Endodermal cell (in vitro differentiated cells): Measurements from ENCODE around the gene GON4L. TPM values are rescaled to one million over a fixed set of nuclear protein-coding genes. Genes with fewer than 3 reads are reported as not detected.
"Not testable (repeated sequence)": the region's sequence is repeated elsewhere in the genome, so short reads cannot be mapped to it uniquely, and the experiment has no call there.

Experiments used
- DNase-seq: peaks from one replicate; pipeline ENCODE4 v3.0.0-alpha.2; 2017
- H3K27ac ChIP-seq: 2 replicates; pipeline ENCODE4 v1.5.1; 2013; ENCODE audit warnings: mild to moderate bottlenecking, low read depth, low read length, moderate library complexity
- H3K27me3 ChIP-seq: 2 replicates; pipeline ENCODE4 v1.6.1; 2013; ENCODE audit warnings: mild to moderate bottlenecking, low read length, moderate library complexity; ENCODE audit not compliant: insufficient read depth, control insufficient read depth, poor library complexity, severe bottlenecking
- H3K36me3 ChIP-seq: 2 replicates; pipeline ENCODE4 v1.7.0; 2013; ENCODE audit warnings: mild to moderate bottlenecking, low read length, moderate library complexity; ENCODE audit not compliant: control insufficient read depth, insufficient read depth
- H3K4me1 ChIP-seq: one replicate; pipeline ENCODE4 v1.7.0; 2013; ENCODE audit warnings: low read length; ENCODE audit not compliant: control insufficient read depth, insufficient read depth
- H3K4me3 ChIP-seq: 2 replicates; pipeline ENCODE4 v1.5.1; 2013; ENCODE audit warnings: mild to moderate bottlenecking, low read length, moderate library complexity
- H3K9ac ChIP-seq: 2 replicates; pipeline ENCODE4 v1.6.1; 2013; ENCODE audit warnings: mild to moderate bottlenecking, low read length, moderate library complexity; ENCODE audit not compliant: poor library complexity, severe bottlenecking; ENCODE audit errors: extremely low read depth
- H3K9me3 ChIP-seq: 2 replicates; pipeline ENCODE4 v1.6.1; 2013; ENCODE audit warnings: mild to moderate bottlenecking, low read length, moderate library complexity; ENCODE audit not compliant: control insufficient read depth
- H3K27ac Mint-ChIP-seq: 2 replicates; pipeline ENCODE4 v1.8.0; 2020; ENCODE audit warnings: mixed read lengths
- H3K27me3 Mint-ChIP-seq: 2 replicates; pipeline ENCODE4 v1.8.0; 2021; ENCODE audit warnings: mild to moderate bottlenecking, mixed read lengths; ENCODE audit not compliant: insufficient read depth
- H3K36me3 Mint-ChIP-seq: 2 replicates; pipeline ENCODE4 v1.8.0; 2020; ENCODE audit warnings: low read depth, mixed read lengths
- H3K4me1 Mint-ChIP-seq: 2 replicates; pipeline ENCODE4 v1.8.0; 2020; ENCODE audit warnings: mixed read lengths
- H3K4me3 Mint-ChIP-seq: 2 replicates; pipeline ENCODE4 v1.8.0; 2020; ENCODE audit warnings: mild to moderate bottlenecking, moderate library complexity, mixed read lengths
- H3K9me3 Mint-ChIP-seq: 2 replicates; pipeline ENCODE4 v1.8.0; 2020; ENCODE audit warnings: mild to moderate bottlenecking, mixed read lengths
- WGBS, 2 experiments: methylation state at CpG; one replicate each; pipeline versions ENCODE4 v1.1.5 to v1.1.7; 2013; ENCODE audit warnings: missing lambda C conversion rate in 2 of 2, mixed read lengths in 1 of 2; ENCODE audit not compliant: insufficient coverage in 1 of 2, insufficient read length in 1 of 2; 5-methylcytosine and 5-hydroxymethylcytosine counted together
- total RNA-seq, 2 donors: library from RNA; stranded (reverse); fragmentation: NEBNext Ultra II Directional in 1 of 2; extraction: Animal tissue kit (Norgen Biotek cat#: 25700) in 1 of 2; gene quantifications; 2 replicates in 1 of 2; 3 replicates in 1 of 2; pipeline ENCODE4 v1.2.1, GENCODE V29; 2021
- TF ChIP-seq, protein P1 (sequence below): fragments of 200-600 bp; sonication (generic); conservative IDR thresholded peaks from 2 replicates; pipeline ENCODE4 v1.5.0; 2021; ENCODE audit warnings: antibody characterized with exemption, mild to moderate bottlenecking

The GON4L gene
- total RNA-seq, 2 donors from 2014 or later: 62.7 to 64.6 TPM

DNA sequence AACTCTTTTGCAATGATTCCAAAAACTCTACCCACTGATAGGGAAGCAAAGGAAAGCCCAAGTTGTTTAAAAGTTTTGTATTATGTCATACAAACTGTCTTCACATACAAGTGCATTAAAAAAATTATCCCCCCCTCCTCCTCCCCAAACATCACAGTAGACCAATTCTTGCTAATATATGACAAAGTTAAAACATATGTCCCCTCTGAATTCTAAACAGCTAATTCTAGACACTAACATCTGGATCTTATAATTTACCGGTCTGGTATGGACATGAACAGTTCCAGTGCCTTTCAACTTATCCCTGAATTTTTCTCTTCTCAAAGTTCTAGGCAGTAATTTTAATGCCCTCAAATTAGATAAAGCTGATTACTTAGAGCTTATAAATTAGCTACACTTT is 40.7 kb upstream of the GON4L start:
- no peak overlapping the region for H3K4me3 Mint-ChIP-seq
- H3K27ac ChIP-seq: no peak overlapping the region

DNA sequence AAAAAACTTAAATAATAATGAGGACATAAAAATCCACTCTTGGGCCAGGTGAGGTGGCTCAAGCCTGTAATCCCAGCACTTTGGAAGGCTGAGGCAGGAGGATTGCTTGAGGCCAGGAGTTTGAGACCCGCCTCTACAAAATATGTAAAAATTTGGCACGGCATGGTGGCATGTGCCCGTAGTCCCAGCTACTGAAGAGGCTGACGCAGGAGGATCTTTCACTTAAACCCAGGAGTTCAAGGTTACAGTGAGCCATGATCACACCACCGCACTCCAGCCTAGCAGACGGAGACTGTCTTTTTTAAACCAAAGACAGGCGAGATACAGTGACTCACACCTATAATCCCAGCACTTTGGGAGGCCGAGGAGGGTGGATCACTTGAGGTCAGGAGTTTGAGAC is 39.5 kb upstream of the GON4L start:
- H3K9me3 ChIP-seq, H3K4me3 ChIP-seq, H3K4me1 ChIP-seq, H3K27me3 Mint-ChIP-seq, H3K27ac Mint-ChIP-seq, H3K4me1 Mint-ChIP-seq, H3K27ac ChIP-seq, DNase-seq, H3K4me3 Mint-ChIP-seq, H3K9me3 Mint-ChIP-seq, H3K9ac ChIP-seq, H3K27me3 ChIP-seq: not testable (repeated sequence)
- peaks cover 38% of the 10 kb centered on the region for H3K36me3 Mint-ChIP-seq
- H3K36me3 ChIP-seq: peaks cover 39% of the 10 kb centered on the region
- WGBS, 2 experiments: 90 to 96% methylated on average over 5 to 8 of the region's 8 CpGs

More for the DNA sequence above, 40.7 kb upstream of the GON4L start:
- H3K27me3 ChIP-seq: no peaks in the 10 kb centered on the region
- H3K9ac ChIP-seq: no peak overlapping the region
- Mint-ChIP-seq H3K27ac (no peak overlapping the region), H3K4me1 (no peaks in the 10 kb centered on the region), H3K36me3 (peaks cover 41% of the 10 kb centered on the region), H3K9me3 (no peaks in the 10 kb centered on the region), H3K27me3 (no peaks in the 10 kb centered on the region)
- no peaks in the 10 kb centered on the region for H3K4me1 ChIP-seq
- H3K4me3 ChIP-seq: no peak overlapping the region
- TF ChIP-seq, protein P1, sequence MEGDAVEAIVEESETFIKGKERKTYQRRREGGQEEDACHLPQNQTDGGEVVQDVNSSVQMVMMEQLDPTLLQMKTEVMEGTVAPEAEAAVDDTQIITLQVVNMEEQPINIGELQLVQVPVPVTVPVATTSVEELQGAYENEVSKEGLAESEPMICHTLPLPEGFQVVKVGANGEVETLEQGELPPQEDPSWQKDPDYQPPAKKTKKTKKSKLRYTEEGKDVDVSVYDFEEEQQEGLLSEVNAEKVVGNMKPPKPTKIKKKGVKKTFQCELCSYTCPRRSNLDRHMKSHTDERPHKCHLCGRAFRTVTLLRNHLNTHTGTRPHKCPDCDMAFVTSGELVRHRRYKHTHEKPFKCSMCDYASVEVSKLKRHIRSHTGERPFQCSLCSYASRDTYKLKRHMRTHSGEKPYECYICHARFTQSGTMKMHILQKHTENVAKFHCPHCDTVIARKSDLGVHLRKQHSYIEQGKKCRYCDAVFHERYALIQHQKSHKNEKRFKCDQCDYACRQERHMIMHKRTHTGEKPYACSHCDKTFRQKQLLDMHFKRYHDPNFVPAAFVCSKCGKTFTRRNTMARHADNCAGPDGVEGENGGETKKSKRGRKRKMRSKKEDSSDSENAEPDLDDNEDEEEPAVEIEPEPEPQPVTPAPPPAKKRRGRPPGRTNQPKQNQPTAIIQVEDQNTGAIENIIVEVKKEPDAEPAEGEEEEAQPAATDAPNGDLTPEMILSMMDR: no peak
- WGBS, 2 experiments: 100% methylated on average over 1 of the region's 1 CpG; no CpG with 5 or more reads in 1 of the 2 experiments
- DNase-seq: no peak
- no peaks in the 10 kb centered on the region for H3K9me3 ChIP-seq
- peaks cover 46% of the 10 kb centered on the region for H3K36me3 ChIP-seq

DNA sequence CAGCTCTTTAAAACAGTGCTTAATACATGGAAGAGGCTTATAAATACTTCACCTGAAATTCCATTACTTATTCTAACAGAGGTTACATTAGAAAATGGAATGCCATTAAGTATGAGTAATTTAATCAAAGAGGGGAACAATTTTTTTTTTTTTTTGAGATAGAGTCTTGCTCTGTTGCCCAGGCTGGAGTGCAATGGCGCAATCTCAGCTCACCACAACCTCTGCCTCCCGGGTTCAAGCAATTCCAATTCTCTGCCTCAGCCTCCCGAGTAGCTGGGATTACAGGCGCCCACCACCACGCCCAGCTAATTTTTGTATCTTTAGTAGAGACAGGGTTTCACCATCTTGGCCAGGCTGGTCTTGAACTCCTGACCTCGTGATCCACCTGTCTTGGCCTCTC is 38.6 kb upstream of the GON4L start:
- not testable (repeated sequence) for H3K9ac ChIP-seq, H3K27ac Mint-ChIP-seq, H3K9me3 ChIP-seq, H3K4me3 Mint-ChIP-seq, H3K27me3 Mint-ChIP-seq, H3K9me3 Mint-ChIP-seq, H3K4me3 ChIP-seq, H3K4me1 Mint-ChIP-seq, DNase-seq, H3K27me3 ChIP-seq, H3K27ac ChIP-seq, H3K4me1 ChIP-seq
- H3K36me3 Mint-ChIP-seq: peaks cover 30% of the 10 kb centered on the region
- peaks cover 33% of the 10 kb centered on the region for H3K36me3 ChIP-seq
- WGBS, 2 experiments: 83% methylated on average over 6 of the region's 6 CpGs; no CpG with 5 or more reads in 1 of the 2 experiments

DNA sequence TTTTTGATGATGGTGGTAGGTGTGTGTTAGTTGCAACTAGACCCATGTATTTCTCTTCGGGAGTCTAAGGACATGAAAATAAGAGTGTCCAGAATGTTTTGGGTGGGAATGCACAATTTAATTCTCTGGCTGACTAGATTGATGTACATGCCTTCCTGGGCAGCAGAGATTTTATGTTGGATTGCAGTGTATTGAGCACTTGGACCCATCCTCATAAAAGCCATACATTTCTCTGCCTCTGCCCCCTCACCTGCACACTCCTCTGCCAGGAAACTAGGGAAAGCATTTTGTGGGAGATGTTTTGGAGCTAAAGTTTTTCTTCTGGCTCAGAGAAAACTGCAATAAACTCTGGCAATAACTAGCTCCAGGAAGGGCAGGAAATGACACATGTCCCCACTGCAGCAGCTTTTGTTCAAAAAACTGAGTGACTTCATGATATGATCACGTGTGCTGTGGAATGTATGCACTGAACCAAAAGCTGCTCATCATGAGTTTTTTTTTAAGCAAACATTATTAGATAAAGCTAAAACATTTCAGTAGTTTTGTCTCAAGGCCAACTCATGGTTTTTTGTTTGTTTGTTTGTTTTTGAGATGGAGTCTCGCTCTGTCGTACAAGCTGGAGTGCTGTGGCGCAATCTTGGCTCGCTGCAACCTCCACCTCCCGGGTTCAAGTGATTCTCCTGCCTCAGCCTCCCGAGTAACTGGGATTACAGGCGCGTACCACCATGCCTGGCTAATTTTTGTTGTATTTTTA is 36.6 kb upstream of the GON4L start:
- H3K9me3 Mint-ChIP-seq: no peaks in the 10 kb centered on the region
- H3K4me3 ChIP-seq: no peak overlapping the region
- H3K4me1 ChIP-seq: no peaks in the 10 kb centered on the region
- H3K9ac ChIP-seq: no peak overlapping the region
- no peak overlapping the region for H3K27ac Mint-ChIP-seq
- no peak overlapping the region for H3K4me3 Mint-ChIP-seq
- no peaks in the 10 kb centered on the region for H3K4me1 Mint-ChIP-seq
- H3K36me3 Mint-ChIP-seq: peaks cover 16% of the 10 kb centered on the region
- no peak for DNase-seq
- 94 to 100% methylated on average over 7 to 10 of the region's 10 CpGs for WGBS, 2 experiments
- H3K9me3 ChIP-seq: no peaks in the 10 kb centered on the region
- H3K27me3 Mint-ChIP-seq: no peaks in the 10 kb centered on the region
- TF ChIP-seq, protein P1: no peak
- H3K27ac ChIP-seq: no peak overlapping the region
- no peaks in the 10 kb centered on the region for H3K27me3 ChIP-seq
- peaks cover 13% of the 10 kb centered on the region for H3K36me3 ChIP-seq
